ENCODE results near the gene SLC30A1.

GRCh38 chr1:211628417-211628816 lies 49.5 kb upstream of the SLC30A1 start:
- TF ChIP-seq CTCF (IDR thresholded peaks at IDR 0.05) (no peak), POLR2A (IDR thresholded peaks at IDR 0.05) (no peak)

All from adrenal gland (tissue), 5 donors.